Measurements from ENCODE around the gene C8B.

The C8B gene

GRCh38 chr1:56958526-56958925, 7.3 kb downstream of the C8B start:
- Histone ChIP-seq H3K27me3 (ENCODE audit: control insufficient read depth, insufficient read depth, low read length, poor library complexity, severe bottlenecking) (no peaks in the 10 kb centered on the region), H3K4me1 (ENCODE audit: control insufficient read depth, insufficient read depth, low read length) (no peaks in the 10 kb centered on the region), H3K36me3 (ENCODE audit: control insufficient read depth, insufficient read depth, low read length) (no peaks in the 10 kb centered on the region), H3K4me3 (ENCODE audit: insufficient read depth, low read depth, low read length) (no peak overlapping the region), H3K27ac (ENCODE audit: insufficient read depth, low read depth, low read length, poor library complexity, severe bottlenecking) (no peak overlapping the region), H3K9me3 (ENCODE audit: control insufficient read depth, low read length) (no peaks in the 10 kb centered on the region)
- 61 to 84% methylated on average over 2 of the region's 2 CpGs for WGBS, 2 experiments

GRCh38 chr1:56957931-56958330, 7.9 kb downstream of the C8B start:
- Histone ChIP-seq H3K27me3 (ENCODE audit: control insufficient read depth, insufficient read depth, low read length, poor library complexity, severe bottlenecking) (no peaks in the 10 kb centered on the region), H3K27ac (ENCODE audit: insufficient read depth, low read depth, low read length, poor library complexity, severe bottlenecking) (no peak overlapping the region), H3K9me3 (ENCODE audit: control insufficient read depth, low read length) (no peaks in the 10 kb centered on the region), H3K4me3 (ENCODE audit: insufficient read depth, low read depth, low read length) (no peak overlapping the region), H3K4me1 (ENCODE audit: control insufficient read depth, insufficient read depth, low read length) (no peaks in the 10 kb centered on the region), H3K36me3 (ENCODE audit: control insufficient read depth, insufficient read depth, low read length) (no peaks in the 10 kb centered on the region)
- WGBS, 2 experiments = 88 to 92% methylated on average over 2 of the region's 3 CpGs

- no peaks in the 10 kb centered on the region for H3K9me3 ChIP-seq (ENCODE audit: control insufficient read depth, low read length)
- no peak overlapping the region for H3K4me3 ChIP-seq (ENCODE audit: insufficient read depth, low read depth, low read length)
- H3K27ac ChIP-seq (ENCODE audit: insufficient read depth, low read depth, low read length, poor library complexity, severe bottlenecking) = no peak overlapping the region
- H3K36me3 ChIP-seq (ENCODE audit: control insufficient read depth, insufficient read depth, low read length) = no peaks in the 10 kb centered on the region
- no peaks in the 10 kb centered on the region for H3K27me3 ChIP-seq (ENCODE audit: control insufficient read depth, insufficient read depth, low read length, poor library complexity, severe bottlenecking)
- H3K4me1 ChIP-seq (ENCODE audit: control insufficient read depth, insufficient read depth, low read length) = no peaks in the 10 kb centered on the region
- 92 to 97% methylated on average over 1 of the region's 1 CpG for WGBS, 2 experiments
These were observed 11.2 kb downstream of the C8B start for GRCh38 chr1:56954664-56955063.

- Histone ChIP-seq H3K4me1 (ENCODE audit: control insufficient read depth, insufficient read depth, low read length) (no peaks in the 10 kb centered on the region), H3K9me3 (ENCODE audit: control insufficient read depth, low read length) (no peaks in the 10 kb centered on the region), H3K27ac (ENCODE audit: insufficient read depth, low read depth, low read length, poor library complexity, severe bottlenecking) (no peak overlapping the region), H3K27me3 (ENCODE audit: control insufficient read depth, insufficient read depth, low read length, poor library complexity, severe bottlenecking) (no peaks in the 10 kb centered on the region), H3K4me3 (ENCODE audit: insufficient read depth, low read depth, low read length) (no peak overlapping the region), H3K36me3 (ENCODE audit: control insufficient read depth, insufficient read depth, low read length) (no peaks in the 10 kb centered on the region)
- 71% methylated on average over 5 of the region's 5 CpGs for WGBS, 2 experiments
These were observed 12.4 kb downstream of the C8B start for GRCh38 chr1:56953386-56953785.

- 93 to 95% methylated on average over 8 of the region's 8 CpGs for WGBS, 2 experiments
- no peak overlapping the region for H3K4me3 ChIP-seq (ENCODE audit: insufficient read depth, low read depth, low read length)
- H3K9me3 ChIP-seq (ENCODE audit: control insufficient read depth, low read length) = no peaks in the 10 kb centered on the region
- no peaks in the 10 kb centered on the region for H3K36me3 ChIP-seq (ENCODE audit: control insufficient read depth, insufficient read depth, low read length)
- no peaks in the 10 kb centered on the region for H3K4me1 ChIP-seq (ENCODE audit: control insufficient read depth, insufficient read depth, low read length)
- no peaks in the 10 kb centered on the region for H3K27me3 ChIP-seq (ENCODE audit: control insufficient read depth, insufficient read depth, low read length, poor library complexity, severe bottlenecking)
- no peak overlapping the region for H3K27ac ChIP-seq (ENCODE audit: insufficient read depth, low read depth, low read length, poor library complexity, severe bottlenecking)
These were observed 13.3 kb downstream of the C8B start for GRCh38 chr1:56952501-56952900.

GRCh38 chr1:56948403-56949023, 17.3 kb downstream of the C8B start:
- Histone ChIP-seq H3K4me1 (ENCODE audit: control insufficient read depth, insufficient read depth, low read length) (no peaks in the 10 kb centered on the region), H3K9me3 (ENCODE audit: control insufficient read depth, low read length) (no peaks in the 10 kb centered on the region), H3K27ac (ENCODE audit: insufficient read depth, low read depth, low read length, poor library complexity, severe bottlenecking) (no peak overlapping the region), H3K36me3 (ENCODE audit: control insufficient read depth, insufficient read depth, low read length) (no peaks in the 10 kb centered on the region), H3K27me3 (ENCODE audit: control insufficient read depth, insufficient read depth, low read length, poor library complexity, severe bottlenecking) (no peaks in the 10 kb centered on the region), H3K4me3 (ENCODE audit: insufficient read depth, low read depth, low read length) (no peak overlapping the region)
- 94 to 97% methylated on average over 1 of the region's 1 CpG for WGBS, 2 experiments

GRCh38 chr1:56940039-56940438, 25.8 kb downstream of the C8B start:
- Histone ChIP-seq H3K4me3 (ENCODE audit: insufficient read depth, low read depth, low read length) (no peak overlapping the region), H3K36me3 (ENCODE audit: control insufficient read depth, insufficient read depth, low read length) (no peaks in the 10 kb centered on the region), H3K27ac (ENCODE audit: insufficient read depth, low read depth, low read length, poor library complexity, severe bottlenecking) (no peak overlapping the region), H3K9me3 (ENCODE audit: control insufficient read depth, low read length) (no peaks in the 10 kb centered on the region), H3K27me3 (ENCODE audit: control insufficient read depth, insufficient read depth, low read length, poor library complexity, severe bottlenecking) (no peaks in the 10 kb centered on the region), H3K4me1 (ENCODE audit: control insufficient read depth, insufficient read depth, low read length) (no peaks in the 10 kb centered on the region)
- no CpG with 5 or more reads among the region's 1 CpG for WGBS, 2 experiments

GRCh38 chr1:56939209-56939608, 26.6 kb downstream of the C8B start:
- H3K4me1 ChIP-seq (ENCODE audit: control insufficient read depth, insufficient read depth, low read length) = peaks cover 6% of the 10 kb centered on the region
- H3K27ac ChIP-seq (ENCODE audit: insufficient read depth, low read depth, low read length, poor library complexity, severe bottlenecking) = no peak overlapping the region
- no peaks in the 10 kb centered on the region for H3K27me3 ChIP-seq (ENCODE audit: control insufficient read depth, insufficient read depth, low read length, poor library complexity, severe bottlenecking)
- H3K9me3 ChIP-seq (ENCODE audit: control insufficient read depth, low read length) = no peaks in the 10 kb centered on the region
- WGBS, 2 experiments = 57 to 70% methylated on average over 2 of the region's 2 CpGs
- no peaks in the 10 kb centered on the region for H3K36me3 ChIP-seq (ENCODE audit: control insufficient read depth, insufficient read depth, low read length)
- no peak overlapping the region for H3K4me3 ChIP-seq (ENCODE audit: insufficient read depth, low read depth, low read length)

GRCh38 chr1:56938646-56939045, 27.2 kb downstream of the C8B start:
- Histone ChIP-seq H3K9me3 (ENCODE audit: control insufficient read depth, low read length) (no peaks in the 10 kb centered on the region), H3K27ac (ENCODE audit: insufficient read depth, low read depth, low read length, poor library complexity, severe bottlenecking) (no peak overlapping the region)
- WGBS, 2 experiments = 89 to 97% methylated on average over 2 of the region's 2 CpGs

GRCh38 chr1:56934430-56935060, 31.3 kb downstream of the C8B start:
- Histone ChIP-seq H3K36me3 (ENCODE audit: control insufficient read depth, insufficient read depth, low read length) (no peaks in the 10 kb centered on the region), H3K27ac (ENCODE audit: insufficient read depth, low read depth, low read length, poor library complexity, severe bottlenecking) (no peak overlapping the region), H3K9me3 (ENCODE audit: control insufficient read depth, low read length) (no peaks in the 10 kb centered on the region), H3K4me3 (ENCODE audit: insufficient read depth, low read depth, low read length) (no peak overlapping the region), H3K4me1 (ENCODE audit: control insufficient read depth, insufficient read depth, low read length) (peaks cover 6% of the 10 kb centered on the region), H3K27me3 (ENCODE audit: control insufficient read depth, insufficient read depth, low read length, poor library complexity, severe bottlenecking) (no peaks in the 10 kb centered on the region)
- 4 to 7% methylated on average over 1 of the region's 1 CpG for WGBS, 2 experiments

More at GRCh38 chr1:56938646-56939045, 27.2 kb downstream of the C8B start:
- no peaks in the 10 kb centered on the region for H3K27me3 ChIP-seq (ENCODE audit: control insufficient read depth, insufficient read depth, low read length, poor library complexity, severe bottlenecking)
- H3K4me1 ChIP-seq (ENCODE audit: control insufficient read depth, insufficient read depth, low read length) = peaks cover 6% of the 10 kb centered on the region
- H3K4me3 ChIP-seq (ENCODE audit: insufficient read depth, low read depth, low read length) = no peak overlapping the region
- H3K36me3 ChIP-seq (ENCODE audit: control insufficient read depth, insufficient read depth, low read length) = no peaks in the 10 kb centered on the region

Data from ectodermal cell (in vitro differentiated cells).